ENCODE results near the gene MCRS1.

DNA sequence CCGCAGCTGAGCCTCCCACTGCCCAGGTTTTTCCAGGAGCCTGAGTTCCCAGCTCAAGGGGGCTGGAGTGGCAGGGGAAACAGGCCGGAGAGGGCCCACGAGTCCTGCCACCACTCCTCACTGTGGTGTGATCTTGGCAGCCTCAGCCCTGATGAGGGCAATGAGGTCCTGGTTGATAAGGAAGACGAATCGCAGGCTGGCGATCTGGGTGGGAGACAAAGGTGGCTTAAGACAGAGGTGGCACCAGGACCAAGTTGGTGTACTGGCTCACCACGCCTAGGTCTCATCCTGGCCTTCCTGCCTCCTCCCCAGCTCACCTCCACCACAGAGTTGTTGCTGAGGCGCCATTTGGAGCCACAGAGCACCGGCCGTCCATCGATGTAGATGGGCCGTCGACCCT, 9.4 kb downstream of the MCRS1 start:
- TF ChIP-seq, protein P1, sequence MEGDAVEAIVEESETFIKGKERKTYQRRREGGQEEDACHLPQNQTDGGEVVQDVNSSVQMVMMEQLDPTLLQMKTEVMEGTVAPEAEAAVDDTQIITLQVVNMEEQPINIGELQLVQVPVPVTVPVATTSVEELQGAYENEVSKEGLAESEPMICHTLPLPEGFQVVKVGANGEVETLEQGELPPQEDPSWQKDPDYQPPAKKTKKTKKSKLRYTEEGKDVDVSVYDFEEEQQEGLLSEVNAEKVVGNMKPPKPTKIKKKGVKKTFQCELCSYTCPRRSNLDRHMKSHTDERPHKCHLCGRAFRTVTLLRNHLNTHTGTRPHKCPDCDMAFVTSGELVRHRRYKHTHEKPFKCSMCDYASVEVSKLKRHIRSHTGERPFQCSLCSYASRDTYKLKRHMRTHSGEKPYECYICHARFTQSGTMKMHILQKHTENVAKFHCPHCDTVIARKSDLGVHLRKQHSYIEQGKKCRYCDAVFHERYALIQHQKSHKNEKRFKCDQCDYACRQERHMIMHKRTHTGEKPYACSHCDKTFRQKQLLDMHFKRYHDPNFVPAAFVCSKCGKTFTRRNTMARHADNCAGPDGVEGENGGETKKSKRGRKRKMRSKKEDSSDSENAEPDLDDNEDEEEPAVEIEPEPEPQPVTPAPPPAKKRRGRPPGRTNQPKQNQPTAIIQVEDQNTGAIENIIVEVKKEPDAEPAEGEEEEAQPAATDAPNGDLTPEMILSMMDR (IDR thresholded peaks at IDR 0.05), result no peak
- no peak for TF ChIP-seq POLR2A (IDR thresholded peaks at IDR 0.05)
